ENCODE data around the gene C15orf62.

Gene C15orf62

DNA sequence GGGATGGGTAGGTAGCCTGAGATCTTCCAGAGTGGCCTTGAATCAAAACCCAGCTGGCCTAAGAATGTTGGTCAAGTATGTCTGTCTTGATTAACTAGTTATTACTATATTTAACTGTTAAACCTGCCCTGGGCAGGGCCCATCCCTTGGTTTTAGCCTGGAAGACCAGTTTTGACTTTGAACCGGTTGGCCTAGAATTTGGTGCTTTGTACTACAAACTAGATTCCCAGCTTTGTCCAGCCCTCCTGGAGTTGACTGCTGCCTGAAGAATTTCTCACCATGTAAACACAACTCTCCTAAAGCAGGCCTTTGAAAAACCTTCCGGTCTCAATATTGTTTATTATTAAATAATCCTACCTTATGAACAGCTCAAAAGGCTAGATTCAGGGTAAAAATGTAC is 16.0 kb downstream of the C15orf62 start:
- no peak for DNase-seq

- peak; percentile 76 for DNase-seq
Observed at GRCh38 chr15:40787344-40787841, 17.6 kb downstream of the C15orf62 start.

GRCh38 chr15:40787991-40788390 is 18.2 kb downstream of the C15orf62 start:
- DNase-seq = no peak

- DNase-seq = no peak
Observed at GRCh38 chr15:40789119-40789518, 19.3 kb downstream of the C15orf62 start.

DNA sequence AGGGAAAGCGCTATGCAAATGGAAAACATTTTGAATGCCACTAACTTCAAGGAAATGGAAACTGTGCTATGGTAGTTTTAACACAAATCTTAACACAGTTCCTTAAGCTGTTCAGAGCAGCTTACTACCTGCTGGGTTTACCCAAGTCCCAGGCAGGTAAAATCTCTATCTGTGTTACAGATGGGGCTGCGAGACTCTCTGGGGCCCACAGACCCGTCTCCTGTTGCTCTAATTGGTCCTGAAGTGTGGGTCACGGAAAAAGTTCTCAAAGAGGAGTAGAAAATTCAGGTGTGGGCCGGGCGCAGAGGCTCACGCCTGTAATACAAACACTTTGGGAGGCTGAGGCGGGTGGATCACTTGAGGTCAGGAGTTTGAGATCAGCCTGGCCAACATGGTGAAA is 20.2 kb downstream of the C15orf62 start:
- DNase-seq = no peak

DNA sequence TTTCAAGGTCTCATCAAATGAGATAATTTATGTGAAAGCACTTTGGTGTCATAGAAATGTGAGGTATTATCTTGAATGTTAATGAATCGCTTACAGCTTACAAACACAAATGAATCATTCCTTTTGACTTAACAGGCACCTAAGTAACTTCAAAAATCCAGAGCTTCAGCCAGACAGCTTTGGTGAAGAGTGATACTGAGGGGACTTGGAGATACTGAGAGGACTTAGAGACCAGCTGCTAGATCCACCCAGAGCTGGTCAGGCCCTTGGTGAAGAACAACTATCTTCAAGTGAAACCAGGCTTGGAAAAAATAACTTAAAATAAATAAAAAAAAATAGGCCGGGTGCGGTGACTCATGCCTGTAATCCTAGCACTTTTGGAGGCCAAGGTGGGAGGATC is 20.9 kb downstream of the C15orf62 start:
- no peak for DNase-seq

DNA sequence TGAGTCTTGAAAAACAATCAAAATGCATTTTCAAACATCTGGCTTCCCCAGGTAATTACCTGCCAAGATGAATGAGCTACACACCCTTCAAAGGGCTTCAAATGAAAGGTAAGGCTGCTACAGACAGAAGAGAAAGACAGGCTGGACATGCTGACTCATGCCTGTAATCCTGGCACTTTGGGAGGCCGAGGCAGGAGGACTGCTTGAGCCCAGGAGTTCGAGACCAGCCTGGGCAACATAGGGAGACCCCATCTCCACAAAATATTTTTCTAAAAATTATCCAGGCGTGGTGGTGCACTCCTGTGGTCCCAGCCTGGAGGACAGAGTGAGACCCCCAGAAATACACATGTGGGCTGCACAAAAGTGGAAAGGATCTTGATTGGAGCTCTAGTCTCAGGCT is 22.6 kb downstream of the C15orf62 start:
- no peak for DNase-seq

DNA sequence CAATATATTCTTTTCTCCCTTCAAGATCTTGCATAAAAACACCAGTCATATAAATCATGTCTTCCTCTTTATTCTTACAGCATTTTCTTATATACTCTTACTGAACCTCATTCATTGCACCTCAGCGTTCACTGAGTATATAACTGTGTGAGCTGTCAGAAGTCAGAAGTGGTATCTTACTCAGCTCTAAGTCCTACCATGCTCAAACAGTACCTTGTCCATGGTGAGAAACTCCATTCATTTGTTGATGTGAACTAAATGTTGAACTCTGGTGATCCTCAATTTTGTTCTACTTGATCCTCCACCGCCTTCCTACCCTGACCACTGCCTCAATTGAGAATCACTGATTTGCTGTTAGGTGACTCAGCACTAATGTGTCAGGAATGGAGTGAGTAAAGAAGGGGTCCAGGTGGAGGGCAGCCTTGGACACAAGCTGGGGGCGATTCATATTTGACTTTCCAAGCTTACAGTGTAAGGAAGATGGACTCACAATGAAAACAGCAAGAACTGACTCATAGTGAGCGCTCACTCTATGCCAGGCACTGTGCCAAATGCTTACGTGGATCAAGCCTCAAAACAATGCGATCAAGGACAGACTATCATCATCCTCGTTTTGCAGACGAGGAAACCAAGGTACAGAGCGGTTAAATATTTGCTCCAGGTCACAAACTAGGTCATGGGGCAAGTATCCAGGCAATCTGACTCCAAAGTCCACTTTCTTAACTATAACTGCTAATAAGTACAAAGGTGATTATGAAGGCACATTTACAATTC is 23.6 kb downstream of the C15orf62 start:
- DNase-seq = peak; percentile 64

DNA sequence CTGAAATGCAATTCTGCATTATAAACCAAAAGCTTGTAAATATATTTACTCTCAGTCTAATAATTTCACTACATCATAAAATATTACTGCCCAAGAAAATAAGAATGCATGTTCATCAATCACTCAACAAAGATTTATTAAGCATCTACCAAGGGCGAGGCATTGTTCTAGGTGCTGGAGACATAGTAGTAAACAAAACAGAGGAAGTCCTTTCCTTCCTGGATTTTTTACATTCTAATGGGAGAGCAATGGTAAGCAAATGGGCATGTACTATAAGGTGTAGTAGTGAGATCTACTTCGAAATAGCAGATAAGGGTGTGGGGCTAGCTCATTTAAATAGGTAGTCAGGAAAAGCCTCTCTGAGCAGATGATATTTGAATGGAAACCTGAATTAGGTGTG is 26.3 kb downstream of the C15orf62 start:
- DNase-seq = no peak

- DNase-seq = no peak
Observed at GRCh38 chr15:40796512-40796911, 26.7 kb downstream of the C15orf62 start.

GRCh38 chr15:40799523-40799922 is 29.7 kb downstream of the C15orf62 start:
- DNase-seq = no peak

DNA sequence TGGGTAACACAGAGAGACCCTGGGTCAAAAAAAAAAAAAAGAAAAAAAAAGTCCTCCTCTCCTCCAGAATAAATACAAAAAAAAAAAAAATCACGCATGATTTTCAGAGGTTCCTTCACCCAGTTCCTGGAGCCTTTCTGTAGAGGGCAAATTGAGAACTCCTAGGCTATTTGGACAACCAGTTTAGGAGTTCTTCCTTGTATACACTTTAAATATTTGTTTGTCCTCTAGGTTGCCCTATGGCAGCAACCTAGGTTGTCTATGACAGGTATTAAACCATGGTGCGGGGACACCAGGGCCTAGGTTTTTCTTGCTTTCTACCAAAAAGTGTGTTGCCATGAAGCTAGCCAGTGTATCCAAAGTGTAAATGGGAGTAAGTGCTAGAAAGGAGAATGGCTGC is 33.3 kb downstream of the C15orf62 start:
- no peak for DNase-seq

DNA sequence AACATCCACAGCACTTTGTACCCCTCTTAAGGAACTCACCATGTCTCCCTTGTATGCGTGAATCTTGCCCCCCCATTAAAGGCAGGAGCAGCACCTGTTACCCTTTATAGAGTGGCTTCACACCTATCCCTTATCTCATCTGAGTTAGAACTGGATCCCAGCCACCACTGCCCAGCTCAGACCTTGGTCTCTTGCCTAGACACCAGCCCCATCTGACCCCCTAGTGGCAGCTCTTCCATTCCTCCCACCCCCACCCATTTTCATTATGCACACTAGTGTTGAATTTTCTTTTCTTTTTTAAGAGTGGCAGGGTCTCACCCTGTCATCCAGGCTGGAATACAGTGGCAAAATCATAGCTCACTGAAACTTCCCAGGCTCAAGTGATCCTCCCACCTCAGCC is 33.9 kb downstream of the C15orf62 start:
- DNase-seq = no peak

GRCh38 chr15:40806672-40807027 is 36.9 kb downstream of the C15orf62 start:
- no peak for DNase-seq

GRCh38 chr15:40807028-40807887 is 37.5 kb downstream of the C15orf62 start, which contains the start of the genes DNAJC17 and ZFYVE19:
DNAJC17 (minus strand) TSS chr15:40807473; CDS start chr15:40807446, 27 bp downstream.
ZFYVE19 (plus strand) TSS chr15:40807089; CDS start chr15:40807590, 501 bp downstream.
- DNase-seq = peak; percentile 97

GRCh38 chr15:40807888-40808461 is 38.2 kb downstream of the C15orf62 start:
- DNase-seq = peak; percentile 8

DNA sequence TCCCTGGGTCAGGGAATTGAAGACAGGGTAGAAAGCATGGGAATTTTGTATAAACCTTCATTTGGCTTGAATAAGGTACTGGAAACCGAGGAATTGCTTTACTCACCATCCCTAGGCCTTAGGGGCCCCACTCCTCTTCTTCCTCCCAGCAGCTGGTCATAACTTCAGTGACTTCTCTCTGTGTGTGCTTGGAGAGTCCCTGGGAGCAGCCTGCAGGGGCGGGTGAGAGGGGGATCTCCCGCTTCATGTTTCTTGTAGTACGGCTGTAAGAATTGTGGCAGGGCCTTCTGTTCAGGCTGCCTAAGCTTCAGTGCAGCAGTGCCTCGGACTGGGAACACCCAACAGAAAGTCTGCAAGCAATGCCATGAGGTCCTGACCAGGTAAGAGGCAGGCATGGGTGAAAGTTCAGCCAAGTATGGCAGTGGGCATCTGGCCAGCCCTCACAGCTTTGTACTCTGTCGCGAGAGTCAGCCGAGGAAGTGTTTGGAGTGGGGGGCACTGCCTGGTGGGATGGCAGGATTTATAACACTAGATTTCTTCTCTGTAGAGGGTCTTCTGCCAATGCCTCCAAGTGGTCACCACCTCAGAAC is 39.2 kb downstream of the C15orf62 start:
- DNase-seq = no peak

DNA sequence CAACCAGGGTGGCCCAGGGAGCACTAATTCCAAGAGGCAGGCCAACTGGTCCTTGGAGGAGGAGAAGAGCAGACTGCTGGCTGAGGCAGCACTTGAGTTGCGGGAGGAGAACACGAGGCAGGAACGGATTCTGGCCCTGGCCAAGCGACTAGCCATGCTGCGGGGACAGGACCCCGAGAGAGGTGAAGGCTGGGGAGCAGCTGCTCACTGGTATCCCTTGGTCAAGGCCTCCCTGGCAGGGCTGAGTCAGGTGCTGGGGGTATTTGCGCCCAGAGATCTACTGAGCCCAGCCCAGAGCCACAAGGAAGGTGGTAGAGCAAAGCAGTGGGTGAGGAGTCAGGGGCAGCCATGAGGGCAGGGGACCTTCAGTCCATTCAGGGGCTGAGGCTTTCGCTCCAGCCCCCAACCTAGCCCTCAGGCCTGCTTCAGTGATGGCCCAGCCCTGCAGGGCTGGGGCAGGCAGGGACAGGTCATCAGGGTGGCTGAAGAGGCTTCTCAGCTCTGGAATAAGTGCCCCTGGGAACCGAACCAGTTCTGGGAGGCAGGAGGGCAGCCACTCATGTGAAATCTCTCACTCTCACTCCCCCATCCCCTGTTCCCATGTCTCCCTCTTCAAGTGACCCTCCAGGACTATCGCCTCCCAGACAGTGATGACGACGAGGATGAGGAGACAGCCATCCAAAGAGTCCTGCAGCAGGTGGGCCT is 43.1 kb downstream of the C15orf62 start:
- DNase-seq = no peak

DNA sequence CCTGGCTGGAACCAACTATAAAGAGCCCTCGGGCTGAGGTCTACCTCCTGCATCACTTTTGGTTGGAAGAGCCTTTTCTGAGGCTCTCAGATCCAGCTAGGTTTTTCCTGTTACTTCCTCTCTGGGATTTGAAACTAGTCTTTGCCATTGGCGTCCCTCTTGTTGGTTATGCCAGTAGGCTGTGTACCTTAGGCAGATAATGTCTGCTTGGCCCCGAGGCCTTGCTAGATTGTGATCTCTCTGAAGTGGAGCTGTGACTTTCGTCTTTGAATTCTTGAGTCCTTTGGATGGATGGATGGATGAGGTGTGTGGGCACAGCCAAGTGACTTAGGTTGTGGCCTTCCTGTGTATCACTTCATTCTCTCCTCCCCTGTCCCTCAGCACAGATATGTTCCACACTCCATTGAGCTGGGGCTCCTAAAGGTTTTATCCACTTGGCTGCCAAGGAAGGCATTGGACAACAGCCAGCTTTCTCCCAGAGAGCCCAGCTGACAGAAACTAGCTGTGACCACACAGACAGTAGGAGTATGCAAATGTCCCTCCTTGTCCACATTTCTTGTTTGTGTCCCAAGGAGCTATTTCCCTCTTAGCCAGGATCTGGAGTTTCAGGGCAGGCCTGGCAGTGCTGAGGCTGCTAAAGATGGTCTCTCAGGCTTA is 45.4 kb downstream of the C15orf62 start:
- no peak for DNase-seq

GRCh38 chr15:40819048-40819447 is 49.3 kb downstream of the C15orf62 start:
- no peak for DNase-seq

- DNase-seq = no peak
Observed at GRCh38 chr15:40821195-40821594, 51.4 kb downstream of the C15orf62 start.

Measured in activated CD4-positive, alpha-beta T cell treated with anti-CD3 and anti-CD28 coated beads for 48 hours (primary cell).